NCI-H82 (cell line): ENCODE results near the gene SPCS3.
"Not testable (repeated sequence)": the region's sequence is repeated elsewhere in the genome, so short reads cannot be mapped to it uniquely, and the experiment has no call there.

Experiments
- DNase-seq: peaks from one replicate; lab custom pipeline; 2025; lab: John Stamatoyannopoulos, UW

The SPCS3 gene

GRCh38 chr4:176319704-176320339 is at the start of gene SPCS3:
TSS of gene SPCS3 (plus strand) at chr4:176319966. CDS start at chr4:176320077, 111 bp downstream.
- peak; percentile 97 for DNase-seq

- peak; percentile 4 for DNase-seq
These were observed 49.1 kb upstream of the SPCS3 start for GRCh38 chr4:176270669-176271068.

DNA sequence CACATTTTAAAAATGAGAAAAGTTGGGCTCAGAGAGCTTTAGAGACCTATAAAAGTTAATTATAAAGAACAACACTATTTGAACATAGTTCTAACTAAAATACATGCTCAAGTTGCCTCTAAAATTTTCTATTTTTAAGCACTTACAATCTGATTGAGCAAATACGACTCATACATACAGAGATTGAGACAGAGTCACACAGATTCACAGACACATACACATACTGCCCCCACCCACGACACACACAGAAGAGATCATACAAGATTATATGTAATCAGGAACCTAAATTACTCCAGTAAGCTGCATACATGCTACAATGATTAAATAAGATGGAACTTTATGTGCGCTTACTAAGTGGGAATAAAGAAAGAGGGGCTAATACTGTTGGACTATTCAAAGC is 48.0 kb upstream of the SPCS3 start:
- DNase-seq: no peak

- no peak for DNase-seq
These were observed 47.0 kb upstream of the SPCS3 start for GRCh38 chr4:176272799-176273198.

- DNase-seq: no peak
These were observed 46.0 kb upstream of the SPCS3 start for GRCh38 chr4:176273736-176274135.

DNA sequence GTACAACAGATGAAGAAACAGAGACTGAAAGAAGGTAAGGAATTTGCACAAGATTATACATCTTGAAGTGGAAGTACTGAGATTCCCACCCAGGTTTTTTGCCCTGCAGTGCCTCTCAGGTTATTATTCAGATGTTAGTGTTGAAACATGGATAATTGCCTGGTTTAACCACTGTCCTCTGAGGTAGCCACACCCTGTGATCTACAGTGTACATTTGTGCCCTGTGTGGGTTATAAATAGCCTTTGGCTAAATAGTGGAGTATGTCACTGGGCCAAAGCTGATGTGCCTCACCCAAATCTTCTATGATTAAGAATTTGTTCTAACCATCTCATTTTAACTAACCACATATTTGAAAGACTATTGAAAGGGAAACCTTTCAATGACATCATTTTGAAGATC is 45.3 kb upstream of the SPCS3 start:
- no peak for DNase-seq

GRCh38 chr4:176276710-176277109 is 43.1 kb upstream of the SPCS3 start:
- DNase-seq: no peak

GRCh38 chr4:176277162-176277904 is 42.4 kb upstream of the SPCS3 start:
- DNase-seq: peak; percentile 74

- DNase-seq: not testable (repeated sequence)
These were observed 40.2 kb upstream of the SPCS3 start for GRCh38 chr4:176279560-176279959.

DNA sequence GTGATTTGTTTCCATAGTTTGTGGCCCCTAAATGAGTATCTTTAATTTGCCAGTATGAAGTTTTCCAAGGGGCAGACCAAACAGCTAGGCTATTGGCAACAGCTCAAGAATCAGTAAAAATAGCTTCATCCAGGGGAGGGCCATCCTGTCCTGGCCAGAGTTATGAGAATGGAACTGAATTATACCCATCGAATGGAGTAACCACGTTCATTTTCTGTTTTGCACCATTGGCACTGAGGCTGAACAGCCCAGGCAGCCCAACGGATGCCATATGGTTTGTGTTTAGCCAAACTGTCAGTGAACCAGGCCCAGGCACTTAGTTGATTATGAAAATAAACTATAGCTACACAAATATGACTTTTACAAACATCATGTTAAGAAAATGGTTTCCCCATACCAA is 33.0 kb upstream of the SPCS3 start:
- DNase-seq: no peak

- DNase-seq: no peak
These were observed 32.2 kb upstream of the SPCS3 start for GRCh38 chr4:176287546-176287945.

- no peak for DNase-seq
These were observed 31.7 kb upstream of the SPCS3 start for GRCh38 chr4:176288020-176288419.

DNA sequence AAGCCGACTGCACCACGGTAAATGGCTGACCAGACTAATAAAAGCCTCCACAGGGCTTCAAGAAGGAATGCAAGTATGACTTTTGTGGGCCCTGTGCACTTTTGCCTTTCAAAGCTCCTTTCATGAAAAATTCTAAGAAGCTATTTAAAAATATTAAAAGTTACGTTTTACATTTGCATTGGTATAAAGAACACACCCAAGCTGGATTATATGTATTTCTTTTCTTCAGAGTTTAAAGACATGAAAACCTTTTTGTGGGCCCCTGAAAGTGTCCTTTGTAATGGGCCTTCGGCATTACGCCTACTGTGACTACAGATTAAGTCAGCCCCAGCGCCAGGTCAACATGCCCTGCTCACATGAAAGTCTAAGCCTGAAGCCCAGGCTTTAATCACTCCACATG is 30.2 kb upstream of the SPCS3 start:
- DNase-seq: no peak

DNA sequence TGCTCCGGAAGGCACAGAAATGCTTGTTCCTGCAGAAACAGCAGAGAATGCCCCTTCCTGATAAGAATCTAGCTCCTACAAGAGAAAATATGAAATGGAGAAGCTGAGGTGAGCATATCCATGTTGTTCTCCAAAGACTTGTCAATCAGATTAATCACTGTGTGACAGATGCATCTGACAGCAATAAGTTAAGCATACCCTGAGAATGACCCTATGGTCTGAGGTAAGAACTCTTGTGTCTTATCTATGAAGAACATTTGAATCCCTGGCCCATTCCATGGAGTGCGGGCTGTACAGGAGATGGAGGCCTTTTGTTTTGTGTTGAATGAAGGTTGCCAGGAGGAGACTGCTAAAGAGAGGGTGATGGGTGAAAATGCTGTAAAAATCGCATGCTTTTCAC is 29.2 kb upstream of the SPCS3 start:
- peak; percentile 14 for DNase-seq

- no peak for DNase-seq
These were observed 28.0 kb upstream of the SPCS3 start for GRCh38 chr4:176291748-176292147.

- no peak for DNase-seq
These were observed 26.8 kb upstream of the SPCS3 start for GRCh38 chr4:176292920-176293319.

GRCh38 chr4:176293660-176294059 is 26.1 kb upstream of the SPCS3 start:
- DNase-seq: no peak

DNA sequence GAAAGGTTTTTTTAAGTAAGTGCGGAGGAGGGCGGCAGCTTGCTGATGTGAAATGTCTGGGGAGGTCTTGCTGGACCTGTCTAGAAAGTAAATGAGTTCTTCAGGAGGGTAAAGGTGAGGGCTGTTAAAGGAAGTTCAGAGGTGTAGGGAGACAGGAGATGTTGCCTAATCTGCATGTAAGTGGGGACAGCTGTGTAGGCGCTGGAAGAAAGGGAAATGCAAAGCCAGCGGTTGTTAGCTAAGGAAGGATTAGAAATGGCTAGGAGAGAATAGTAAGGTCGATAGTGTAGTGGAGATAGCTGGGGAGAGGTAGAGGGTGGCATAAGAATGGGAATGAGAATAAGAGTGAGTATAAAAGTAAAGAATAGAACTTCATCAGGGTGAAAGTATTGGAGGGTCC is 23.9 kb upstream of the SPCS3 start:
- DNase-seq: peak; percentile 57

DNA sequence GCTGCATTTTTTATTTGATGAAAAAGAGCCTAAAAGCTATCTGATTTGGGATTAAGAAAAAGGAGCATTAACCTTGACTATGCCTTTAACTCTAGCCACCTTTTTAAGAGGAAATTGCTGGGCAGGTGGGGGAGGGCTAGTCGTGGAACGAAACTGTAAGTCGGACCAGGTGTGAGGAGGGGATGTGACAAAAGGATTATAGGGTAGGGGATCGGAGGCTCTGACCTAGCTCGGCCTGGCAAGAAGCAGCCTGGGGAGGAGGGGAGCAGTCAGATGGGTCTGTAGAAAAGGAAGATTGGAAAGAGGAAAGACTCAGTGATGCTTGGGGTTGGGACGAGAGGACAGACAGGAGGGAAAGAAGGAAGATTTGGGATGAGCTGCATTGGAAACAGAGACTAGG is 21.1 kb upstream of the SPCS3 start:
- DNase-seq: peak; percentile 79

DNA sequence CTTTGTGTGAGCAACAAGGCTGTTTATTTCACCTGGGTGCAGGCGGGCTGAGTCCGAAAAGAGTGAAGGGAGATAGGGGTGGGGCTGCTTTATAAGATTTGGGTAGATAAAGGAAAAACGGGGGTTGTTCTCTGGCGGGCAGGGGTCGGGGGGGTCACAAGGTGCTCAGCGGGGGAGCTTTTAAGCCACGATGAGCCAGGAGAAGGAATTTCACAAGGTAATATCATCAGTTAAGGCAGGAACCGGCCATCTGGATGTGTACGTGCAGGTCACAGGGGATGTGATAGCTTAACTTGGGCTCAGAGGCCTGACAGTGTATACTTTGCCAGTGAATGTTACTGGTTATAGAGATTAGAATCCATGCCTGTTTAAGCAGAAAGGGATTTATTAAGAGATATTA is 19.7 kb upstream of the SPCS3 start:
- no peak for DNase-seq

DNA sequence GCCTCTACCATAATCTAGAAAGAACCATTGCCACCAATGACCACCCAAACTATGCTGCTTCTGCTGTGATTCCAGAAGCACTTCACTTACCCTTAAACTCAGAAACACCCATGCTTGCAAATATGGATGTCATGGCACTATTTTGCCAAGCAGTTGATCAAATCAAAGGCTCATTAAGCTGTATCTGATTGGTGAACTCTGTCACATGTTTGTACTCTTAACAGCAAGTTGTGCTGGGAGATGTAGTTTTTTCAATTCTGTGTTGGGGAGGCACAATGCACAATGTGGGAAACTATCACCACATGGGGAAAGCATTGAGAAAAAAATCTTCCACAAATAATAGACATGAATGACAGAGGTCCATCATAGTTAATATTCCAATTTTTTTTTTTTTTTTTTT is 19.2 kb upstream of the SPCS3 start:
- DNase-seq: peak; percentile 16

DNA sequence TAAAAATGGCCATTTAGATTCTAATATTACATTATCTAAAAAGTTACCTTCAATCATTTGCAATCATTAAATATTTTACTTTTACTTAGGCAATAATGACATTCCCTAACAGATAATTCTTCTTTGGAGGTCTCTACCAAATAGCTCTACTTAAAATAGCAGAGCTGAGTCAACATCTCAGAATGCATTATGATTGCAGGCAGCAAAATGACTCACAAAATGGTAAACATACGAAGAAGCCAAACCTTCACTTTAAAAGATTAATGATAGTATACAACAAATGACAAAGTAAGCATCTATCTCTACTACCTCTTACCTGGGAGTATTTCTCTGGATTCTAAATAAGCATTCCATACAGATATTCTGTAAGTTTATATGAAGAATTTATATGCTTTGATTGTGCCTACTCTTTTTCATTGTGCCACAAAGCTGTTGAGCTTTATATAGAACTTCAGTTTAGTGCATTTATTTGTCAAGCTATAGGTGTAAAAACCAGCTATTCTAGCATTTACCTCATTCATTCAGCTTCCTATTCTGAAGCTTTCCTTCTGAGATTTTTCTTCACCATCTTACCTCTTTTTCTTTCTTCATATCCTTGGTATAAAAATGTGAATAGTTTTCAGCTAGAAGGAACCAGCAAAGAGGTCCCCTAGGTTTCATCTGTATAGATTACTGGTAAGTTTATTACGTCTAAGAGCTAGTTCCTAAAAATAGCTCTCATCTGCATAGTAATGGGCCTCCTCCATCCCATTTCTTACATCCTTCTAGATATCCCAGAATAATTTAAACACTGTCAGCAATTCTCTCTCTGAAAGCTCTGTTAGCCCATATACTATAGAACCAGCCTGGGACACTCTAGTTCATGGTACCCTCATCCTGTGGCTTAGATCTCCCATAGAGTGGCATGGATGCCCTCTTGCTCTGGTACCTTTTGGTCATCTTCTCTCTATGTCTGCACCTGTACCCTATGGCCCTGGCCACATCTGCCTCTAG is 17.2 kb upstream of the SPCS3 start:
- DNase-seq: peak; percentile 40

DNA sequence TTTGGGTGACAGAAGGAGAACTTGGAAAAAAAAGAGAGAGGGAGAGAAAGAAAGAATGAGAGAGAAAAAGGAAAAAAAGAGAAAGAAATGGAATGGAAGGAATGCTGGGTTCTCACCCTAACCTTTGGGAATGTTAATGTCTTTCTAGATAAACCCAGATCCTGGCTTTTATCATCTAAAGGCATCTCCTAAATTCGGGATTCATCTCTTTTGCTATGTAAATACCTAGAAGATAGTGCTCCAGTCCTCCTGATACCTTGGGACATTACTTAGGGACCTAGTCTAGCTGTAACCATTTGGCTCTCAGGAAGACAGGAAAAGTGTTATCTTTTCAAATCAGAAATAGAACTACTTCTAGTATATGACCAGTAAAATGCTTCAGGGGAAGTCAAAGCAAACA is 15.8 kb upstream of the SPCS3 start:
- no peak for DNase-seq
